GM21526 (cell line): ENCODE results near the gene TST.

Source experiments
- ATAC-seq: cut with Tn5 transposase; IDR thresholded peaks from one replicate; pipeline ENCODE4 v1.9.1; 2021; ENCODE audit warnings: moderate library complexity; ENCODE audit not compliant: unreplicated experiment, low FRiP score

TST gene

GRCh38 chr22:37019309-37020191, at the start of gene TST, which contains the start of gene MPST:
Gene TST, minus strand, starts transcription at chr22:37019447. Its CDS starts 715 bp downstream, at chr22:37018732.
Gene MPST, plus strand, starts transcription at chr22:37019742. Its CDS starts 95 bp downstream, at chr22:37019837.
- no peak for ATAC-seq

- no peak for ATAC-seq
These were observed 49.6 kb upstream of the TST start for GRCh38 chr22:37068859-37069258.

GRCh38 chr22:37067428-37067827, 48.2 kb upstream of the TST start:
- no peak for ATAC-seq

GRCh38 chr22:37065961-37066360, 46.7 kb upstream of the TST start:
- ATAC-seq = no peak

- no peak for ATAC-seq
These were observed 45.9 kb upstream of the TST start for GRCh38 chr22:37065180-37065579.

- no peak for ATAC-seq
These were observed 45.3 kb upstream of the TST start for GRCh38 chr22:37064553-37064952.

GRCh38 chr22:37063431-37064420, 44.5 kb upstream of the TST start:
- ATAC-seq = no peak

- ATAC-seq = no peak
These were observed 43.6 kb upstream of the TST start for GRCh38 chr22:37062702-37063381.

GRCh38 chr22:37062376-37062675, 43.1 kb upstream of the TST start:
- ATAC-seq = no peak

GRCh38 chr22:37061611-37062375, 42.5 kb upstream of the TST start:
- ATAC-seq = no peak

- no peak for ATAC-seq
These were observed 41.8 kb upstream of the TST start for GRCh38 chr22:37060801-37061610.

- ATAC-seq = no peak
These were observed 40.7 kb upstream of the TST start for GRCh38 chr22:37059876-37060449.

GRCh38 chr22:37058917-37059701, 39.9 kb upstream of the TST start:
- no peak for ATAC-seq

GRCh38 chr22:37057796-37058510, 38.7 kb upstream of the TST start:
- ATAC-seq = no peak

- ATAC-seq = no peak
These were observed 38.0 kb upstream of the TST start for GRCh38 chr22:37057226-37057625.

GRCh38 chr22:37056246-37056645, 37.0 kb upstream of the TST start:
- no peak for ATAC-seq

- no peak for ATAC-seq
These were observed 35.5 kb upstream of the TST start for GRCh38 chr22:37054600-37055365.
